HG02840 (cell line): ENCODE measurements around the gene KMT5B.

Experiments
- ATAC-seq: cut with Tn5 transposase; IDR thresholded peaks from one replicate; pipeline ENCODE4 v1.9.1; 2021; ENCODE audit warnings: mild to moderate bottlenecking, moderate library complexity, moderate number of reproducible peaks; ENCODE audit not compliant: unreplicated experiment, low FRiP score

The KMT5B gene

DNA sequence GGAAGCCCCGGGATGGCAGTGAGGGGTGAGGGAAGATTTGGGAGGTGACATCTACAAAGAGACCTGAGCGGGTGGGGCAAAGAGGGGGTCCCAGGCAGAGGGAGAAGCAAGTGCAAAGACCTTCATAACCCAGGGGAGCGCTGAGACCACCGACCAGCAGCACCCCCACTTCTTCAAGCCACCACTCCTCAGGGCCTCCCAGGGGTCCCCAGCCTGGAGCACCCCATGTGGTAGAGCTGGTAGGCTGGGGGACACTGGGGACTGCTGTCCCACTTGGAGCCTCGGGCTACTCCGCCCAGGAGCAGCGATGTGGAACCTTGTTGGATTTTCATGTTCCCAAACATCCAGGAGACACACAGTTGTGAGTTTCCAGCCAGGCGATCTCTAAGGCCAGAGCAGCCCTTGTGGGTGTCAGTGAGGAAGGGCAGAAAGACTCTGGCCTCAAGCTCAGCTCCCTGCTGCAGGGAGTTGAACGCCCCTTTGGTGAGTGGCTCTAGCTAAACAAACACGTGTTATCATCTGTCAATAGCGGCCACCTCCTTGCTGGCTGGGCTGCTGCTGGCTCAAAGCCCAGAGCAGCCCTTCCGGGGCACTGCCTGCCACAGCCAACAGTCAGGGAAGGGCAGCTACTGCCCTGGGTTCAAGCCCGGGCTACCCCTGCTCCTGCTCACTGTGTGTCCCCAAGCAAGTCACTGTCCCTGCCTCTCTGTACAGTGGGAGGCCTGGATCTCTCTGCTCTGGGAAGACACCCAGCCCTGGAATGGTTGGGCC lies 66.2 kb downstream of the KMT5B start:
- no peak for ATAC-seq

DNA sequence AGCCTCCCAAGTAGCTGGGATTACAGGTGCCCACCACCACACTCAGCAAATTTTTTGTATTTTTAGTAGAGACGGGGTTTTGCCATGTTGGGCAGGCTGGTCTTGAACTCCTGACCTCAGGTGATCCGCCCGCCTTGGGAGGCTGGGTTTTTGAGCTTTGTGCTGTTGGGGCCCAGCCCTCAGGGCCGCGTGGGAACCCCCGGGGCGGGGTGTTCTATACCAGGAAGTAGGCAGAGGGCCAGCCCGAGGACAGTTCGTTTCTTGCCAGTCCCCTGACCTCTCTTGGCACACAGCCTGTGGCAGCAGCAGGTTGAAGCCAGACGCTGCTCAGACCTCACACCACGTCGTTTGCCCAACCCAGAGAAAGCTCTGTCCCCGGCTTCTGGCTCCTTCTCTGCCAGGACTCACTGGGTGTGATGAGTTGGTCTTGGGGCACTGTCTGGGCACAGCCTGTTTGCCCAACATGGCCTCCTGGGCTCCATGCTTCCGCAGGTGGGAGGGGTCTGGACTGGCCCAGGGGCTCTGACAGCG lies 67.0 kb downstream of the KMT5B start:
- ATAC-seq, result no peak

GRCh38 chr11:68145120-68145866 lies 67.8 kb downstream of the KMT5B start:
- no peak for ATAC-seq

GRCh38 chr11:68143310-68143689 lies 69.8 kb downstream of the KMT5B start:
- no peak for ATAC-seq

GRCh38 chr11:68142441-68143309 lies 70.4 kb downstream of the KMT5B start:
- no peak for ATAC-seq

DNA sequence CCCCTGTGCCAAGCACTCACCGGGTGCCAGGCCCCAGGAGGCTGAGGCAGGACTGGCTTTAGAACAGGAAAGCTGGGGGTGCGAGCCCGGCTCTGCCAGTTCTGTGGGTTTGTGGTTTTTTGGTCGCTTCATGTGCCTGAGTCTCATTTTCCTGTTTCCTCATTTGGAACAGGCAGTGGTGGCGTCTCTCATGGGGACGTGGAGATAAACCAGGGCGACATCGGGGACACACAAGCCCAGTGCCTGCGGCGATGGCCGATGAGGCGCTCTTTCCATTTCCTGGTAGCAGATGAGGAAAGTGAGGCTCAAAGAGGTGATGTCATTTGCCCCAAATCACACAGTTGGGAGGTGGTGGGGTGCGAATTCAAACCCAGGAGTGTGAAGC lies 71.1 kb downstream of the KMT5B start:
- ATAC-seq, result no peak

DNA sequence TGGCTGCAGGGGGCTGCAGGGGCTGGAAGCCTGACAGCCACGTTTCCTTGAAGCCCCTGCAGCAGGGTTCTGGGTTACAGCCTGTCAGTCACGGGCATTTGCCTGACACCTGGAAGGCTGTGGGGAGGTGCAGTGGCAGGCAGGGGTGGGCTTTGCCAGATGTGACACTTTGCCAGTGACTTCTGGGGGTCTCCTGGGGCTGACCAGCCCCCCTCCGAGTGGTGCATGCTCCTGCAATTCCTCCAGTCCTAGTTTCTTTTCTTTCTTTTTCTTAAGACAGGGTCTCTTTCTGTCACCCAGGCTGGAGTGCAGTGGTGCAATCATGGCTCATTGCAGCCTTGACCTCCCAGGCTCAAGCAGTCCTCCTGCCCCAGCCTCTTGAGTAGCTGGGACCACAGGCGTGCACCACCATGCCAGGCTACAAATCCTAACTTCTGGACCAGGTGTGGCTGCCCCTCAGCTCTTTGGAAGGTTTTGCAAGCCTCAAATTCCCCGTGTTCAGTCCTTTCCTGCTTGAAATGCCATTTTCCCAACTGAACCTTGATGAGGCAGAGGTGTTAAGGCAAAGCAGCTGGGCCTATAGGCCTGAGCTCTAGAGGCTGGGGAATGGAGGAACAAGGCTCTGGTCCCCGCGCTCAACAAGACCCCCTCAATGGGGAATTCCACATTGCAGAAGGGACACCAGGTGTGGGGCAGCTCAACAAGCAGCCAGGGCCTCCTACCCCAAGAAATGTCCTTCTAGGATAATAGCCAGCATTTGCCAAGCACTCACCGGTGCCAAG lies 71.7 kb downstream of the KMT5B start:
- ATAC-seq, result no peak

DNA sequence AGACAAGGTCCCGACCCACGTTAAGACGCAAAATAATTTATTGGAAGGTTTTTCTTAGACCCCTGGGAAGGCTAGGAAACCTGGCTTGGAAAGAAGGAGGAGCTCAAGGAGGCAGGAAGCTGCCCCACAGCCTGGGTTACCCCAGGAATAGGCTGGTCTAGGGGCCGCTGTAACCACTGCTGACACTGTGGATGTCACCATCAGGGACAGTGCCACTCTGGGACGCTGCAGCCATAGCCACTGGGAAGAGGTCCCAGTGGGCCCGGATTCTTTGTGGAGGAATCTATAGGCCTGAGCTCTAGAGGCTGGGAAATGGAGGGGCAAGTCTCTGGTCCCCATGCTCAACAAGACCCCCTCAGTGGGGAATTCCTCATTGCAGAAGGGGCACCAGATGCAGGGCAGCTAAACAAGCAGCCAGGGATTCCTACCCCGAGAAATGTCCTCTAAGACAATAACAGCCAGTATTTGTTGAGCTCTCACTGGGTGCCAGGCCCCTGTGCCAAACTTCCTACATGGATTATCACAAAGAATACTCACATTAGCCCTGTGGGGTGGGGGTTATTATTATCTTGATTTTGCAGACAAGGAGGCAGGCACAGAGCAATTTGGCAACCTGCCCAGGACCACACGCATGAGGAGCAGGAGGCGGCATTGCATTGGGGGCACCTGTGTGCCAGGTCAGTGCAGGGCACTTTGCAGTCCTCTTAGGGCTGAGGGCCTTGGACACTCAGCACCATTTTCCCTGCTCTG lies 72.4 kb downstream of the KMT5B start:
- no peak for ATAC-seq

DNA sequence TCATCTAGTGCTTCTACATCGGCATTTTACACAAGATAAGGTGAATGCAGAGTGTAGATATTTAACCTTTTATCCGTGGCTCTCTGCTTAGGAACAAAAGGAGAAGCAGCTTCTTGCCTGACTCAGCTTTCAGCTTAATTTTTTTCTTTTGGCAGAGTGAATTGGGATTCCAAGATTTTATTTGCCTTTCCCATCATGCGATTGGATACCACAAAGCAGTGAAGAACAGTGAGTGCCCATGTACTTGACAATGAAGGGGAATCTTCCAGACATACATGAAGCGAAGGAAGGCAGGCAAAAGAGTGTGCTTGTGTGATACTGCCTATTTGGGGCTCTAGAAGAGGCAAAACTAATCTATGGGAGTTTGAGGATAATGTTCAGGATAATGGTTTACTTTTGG lies 74.9 kb downstream of the KMT5B start:
- no peak for ATAC-seq

- ATAC-seq, result no peak
These were observed 75.3 kb downstream of the KMT5B start for GRCh38 chr11:68137833-68138232.

GRCh38 chr11:68136866-68137265 lies 76.2 kb downstream of the KMT5B start:
- ATAC-seq, result no peak

GRCh38 chr11:68135161-68135560 lies 77.9 kb downstream of the KMT5B start:
- no peak for ATAC-seq

DNA sequence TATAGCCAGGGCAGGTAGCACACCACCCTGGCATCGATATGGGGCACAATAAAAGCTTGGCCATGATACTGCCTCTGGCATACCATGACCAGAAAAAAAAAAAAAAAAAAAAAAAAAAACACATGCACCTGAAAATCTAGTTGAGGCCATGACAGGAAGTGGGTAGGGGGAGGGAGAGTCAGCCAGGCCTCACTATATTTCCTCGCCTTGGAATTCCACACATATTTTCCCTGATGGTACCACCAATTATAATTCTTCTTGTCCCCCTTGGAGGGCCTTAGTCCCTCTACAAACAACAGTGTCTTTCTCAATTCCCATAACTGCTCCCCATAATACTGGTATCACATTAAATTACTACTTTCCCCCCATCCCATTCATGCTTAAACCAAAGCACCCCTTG lies 79.3 kb downstream of the KMT5B start:
- no peak for ATAC-seq

DNA sequence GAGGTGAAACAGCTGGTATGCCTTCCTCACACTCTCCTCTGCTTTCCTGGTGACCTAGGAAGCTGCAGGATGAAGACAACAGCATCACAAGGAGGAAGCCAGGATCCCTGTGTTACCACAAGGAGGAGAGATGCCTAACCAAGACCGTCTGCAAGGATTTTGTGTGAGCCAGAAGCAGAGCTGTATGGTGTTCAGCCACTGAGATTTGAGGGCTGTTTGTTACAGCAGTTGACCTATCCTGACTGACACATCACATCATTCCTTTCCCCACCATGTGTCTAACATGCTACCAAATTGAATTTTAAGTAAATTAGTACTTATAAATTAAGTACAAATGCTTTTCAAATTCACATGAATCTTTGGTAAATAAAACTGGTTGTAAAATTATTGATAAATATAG lies 83.0 kb downstream of the KMT5B start:
- no peak for ATAC-seq

- no peak for ATAC-seq
These were observed 84.3 kb downstream of the KMT5B start for GRCh38 chr11:68128682-68129327.

DNA sequence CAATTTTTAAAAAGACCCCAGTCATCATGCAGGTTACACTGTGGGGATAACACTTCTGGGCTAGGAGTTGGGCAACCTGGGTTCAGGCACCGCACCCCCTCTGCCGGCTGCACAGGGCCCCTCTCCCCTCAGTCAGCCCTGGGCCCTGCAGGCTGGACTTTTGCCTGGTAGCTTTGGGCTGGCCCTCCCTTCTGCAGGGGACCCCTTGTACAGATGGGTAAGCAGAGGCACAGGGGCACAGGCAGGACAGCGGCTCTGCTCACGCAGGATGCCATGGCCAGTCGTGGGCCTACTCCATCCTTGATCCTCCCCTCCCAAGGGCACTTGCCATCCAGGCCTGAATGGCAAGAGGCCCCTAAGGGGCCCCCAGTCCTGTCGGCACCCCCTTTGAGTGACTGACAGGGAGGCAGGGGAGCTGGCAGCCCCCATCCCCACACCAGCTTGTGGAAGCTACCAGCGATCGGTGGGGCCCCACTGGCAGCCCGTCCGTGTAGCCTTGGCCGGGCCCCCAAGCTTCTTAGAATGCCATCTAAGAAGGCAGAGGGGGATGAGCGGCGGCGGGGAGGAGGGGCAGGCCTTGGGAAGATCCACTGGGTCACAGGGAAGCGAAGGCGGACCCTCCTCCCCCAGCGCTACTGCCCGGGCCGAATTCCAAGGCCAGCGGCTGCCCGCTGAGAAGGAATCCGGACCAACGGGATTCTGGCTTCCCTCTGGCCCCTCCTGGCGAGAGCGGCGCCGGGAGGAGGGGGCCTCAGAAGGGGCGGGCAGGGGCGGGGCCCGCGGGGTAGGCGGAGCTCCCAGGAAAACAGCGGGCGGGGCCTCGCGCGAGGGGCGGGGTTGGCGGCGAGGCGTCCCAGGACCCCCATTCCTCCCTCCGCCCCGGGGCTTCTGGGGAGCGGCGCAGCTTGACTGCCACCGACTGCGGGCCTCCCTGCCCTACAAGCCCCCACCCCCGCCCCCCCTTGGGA lies 85.1 kb downstream of the KMT5B start:
- ATAC-seq, result no peak

DNA sequence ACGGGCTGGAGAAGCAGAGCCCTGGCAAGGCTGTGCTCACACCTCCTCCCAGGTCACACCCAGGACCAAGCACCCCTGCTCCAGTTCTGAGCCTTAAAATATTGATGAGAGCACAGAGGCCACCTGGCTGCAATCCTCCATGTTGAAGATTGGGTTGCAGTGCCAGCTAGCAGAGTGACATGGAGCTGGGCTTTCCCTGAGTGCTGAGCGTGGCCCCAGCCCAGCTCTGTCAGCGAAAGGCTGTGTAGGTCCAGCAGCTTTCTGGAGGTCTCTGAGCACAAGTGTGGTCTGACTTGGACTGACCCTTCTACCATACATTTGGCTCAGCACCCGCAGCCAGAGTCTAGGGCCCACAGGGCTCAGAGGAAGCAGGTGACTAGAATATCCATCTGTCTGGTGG lies 87.9 kb downstream of the KMT5B start:
- ATAC-seq, result no peak
